ENCODE results near the gene RNF39. TPM values are rescaled to one million over a fixed set of nuclear protein-coding genes. Genes with fewer than 3 reads are reported as not detected.
"Not testable (repeated sequence)": the region's sequence is repeated elsewhere in the genome, so short reads cannot be mapped to it uniquely, and the experiment has no call there.

RNF39 gene
- total RNA-seq, 1 experiment from 2014 or later, result 0.20 TPM

GRCh38 chr6:30062471-30063178 lies 12.9 kb downstream of the RNF39 start:
- DNase-seq (ENCODE audit: low read depth), result peak; percentile 8

- DNase-seq (ENCODE audit: low read depth), result no peak
Observed at GRCh38 chr6:30061858-30062458, 13.6 kb downstream of the RNF39 start.

- DNase-seq (ENCODE audit: low read depth), result peak; percentile 99
Observed at GRCh38 chr6:30061092-30061857, 14.3 kb downstream of the RNF39 start, which contains the start of gene POLR1H. TSS of gene POLR1H (plus strand) at chr6:30061265. CDS start at chr6:30061525, 260 bp downstream.

- peak; percentile 59 for DNase-seq (ENCODE audit: low read depth)
Observed at GRCh38 chr6:30060606-30061091, 14.9 kb downstream of the RNF39 start.

- no peak for DNase-seq (ENCODE audit: low read depth)
Observed at GRCh38 chr6:30055513-30055912, 20.1 kb downstream of the RNF39 start.

- DNase-seq (ENCODE audit: low read depth), result no peak
Observed at GRCh38 chr6:30053682-30054081, 21.9 kb downstream of the RNF39 start.

- DNase-seq (ENCODE audit: low read depth), result no peak
Observed at GRCh38 chr6:30047220-30047619, 28.3 kb downstream of the RNF39 start.

- DNase-seq (ENCODE audit: low read depth), result peak; percentile 69
Observed at GRCh38 chr6:30044630-30045029, 30.9 kb downstream of the RNF39 start.

GRCh38 chr6:30043744-30044143 lies 31.8 kb downstream of the RNF39 start:
- DNase-seq (ENCODE audit: low read depth), result no peak

- DNase-seq (ENCODE audit: low read depth), result no peak
Observed at GRCh38 chr6:30042914-30043313, 32.7 kb downstream of the RNF39 start.

- DNase-seq (ENCODE audit: low read depth), result no peak
Observed at GRCh38 chr6:30042476-30042875, 33.1 kb downstream of the RNF39 start.

GRCh38 chr6:30041821-30042220 lies 33.7 kb downstream of the RNF39 start:
- no peak for DNase-seq (ENCODE audit: low read depth)

- DNase-seq (ENCODE audit: low read depth), result no peak
Observed at GRCh38 chr6:30041221-30041620, 34.3 kb downstream of the RNF39 start.

GRCh38 chr6:30037182-30037788 lies 38.3 kb downstream of the RNF39 start:
- DNase-seq (ENCODE audit: low read depth), result peak; percentile 40

- no peak for DNase-seq (ENCODE audit: low read depth)
Observed at GRCh38 chr6:30035784-30036183, 39.8 kb downstream of the RNF39 start.

- not testable (repeated sequence) for DNase-seq (ENCODE audit: low read depth)
Observed at GRCh38 chr6:30033440-30033839, 42.1 kb downstream of the RNF39 start.

- DNase-seq (ENCODE audit: low read depth), result no peak
Observed at GRCh38 chr6:30031381-30031780, 44.2 kb downstream of the RNF39 start.

GRCh38 chr6:30029588-30029987 lies 46.0 kb downstream of the RNF39 start:
- no peak for DNase-seq (ENCODE audit: low read depth)

- DNase-seq (ENCODE audit: low read depth), result no peak
Observed at GRCh38 chr6:30025186-30025585, 50.4 kb downstream of the RNF39 start.

GRCh38 chr6:30022712-30023111 lies 52.9 kb downstream of the RNF39 start:
- DNase-seq (ENCODE audit: low read depth), result not testable (repeated sequence)

- DNase-seq (ENCODE audit: low read depth), result no peak
Observed at GRCh38 chr6:30022189-30022588, 53.4 kb downstream of the RNF39 start.

GRCh38 chr6:30020626-30021025 lies 54.9 kb downstream of the RNF39 start:
- DNase-seq (ENCODE audit: low read depth), result no peak
